Measurements from ENCODE around the gene TGFBR3.

Gene TGFBR3

GRCh38 chr1:91768786-91769725 is 116.9 kb downstream of the TGFBR3 start:
- Histone ChIP-seq H3K27ac (ENCODE audit: extremely low read depth, low read depth, low read length) (no peak overlapping the region), H3K36me3 (ENCODE audit: control insufficient read depth in 2 of 2, insufficient read depth in 1 of 2, low read length in 2 of 2) (no peaks in the 10 kb centered on the region)
- POLR2A ChIA-PET, result no interaction called here

GRCh38 chr1:91768120-91768519 is 117.8 kb downstream of the TGFBR3 start:
- no peaks in the 10 kb centered on the region for H3K4me1 ChIP-seq (ENCODE audit: control insufficient read depth, insufficient read depth, low read length)
- H3K4me3 ChIP-seq (ENCODE audit: low read depth, low read length), result no peak overlapping the region
- H3K36me3 ChIP-seq (ENCODE audit: control insufficient read depth in 2 of 2, insufficient read depth in 1 of 2, low read length in 2 of 2), result no peaks in the 10 kb centered on the region
- no peaks in the 10 kb centered on the region for H3K9me3 ChIP-seq (ENCODE audit: control insufficient read depth, insufficient read depth, low read depth, low read length)
- no peak overlapping the region for H3K27ac ChIP-seq (ENCODE audit: extremely low read depth, low read depth, low read length)
- ChIA-PET POLR2A (no interaction called here), CTCF (no interaction called here)
- TF ChIP-seq HOXA7 (CRISPR knock-in tag; IDR thresholded peaks at IDR 0.05; ENCODE audit: borderline replicate concordance), result no peak

More at GRCh38 chr1:91768786-91769725, 116.9 kb downstream of the TGFBR3 start:
- TF ChIP-seq ZNF157 (tag by site-specific recombination; IDR thresholded peaks at IDR 0.05) (no peak), ZBTB44 (tag by site-specific recombination; IDR thresholded peaks at IDR 0.05) (no peak), ZNF501 (tag by site-specific recombination; IDR thresholded peaks at IDR 0.05) (no peak), AEBP2 (tag by site-specific recombination; IDR thresholded peaks at IDR 0.05; ENCODE audit: borderline replicate concordance) (no peak), TRIM28 (IDR thresholded peaks at IDR 0.05; ENCODE audit: borderline replicate concordance, low read length) (no peak), ZNF571 (tag by site-specific recombination; IDR thresholded peaks at IDR 0.05) (no peak), ZNF175 (tag by site-specific recombination; IDR thresholded peaks at IDR 0.05) (no peak), ZNF133 (tag by site-specific recombination; IDR thresholded peaks at IDR 0.05) (no peak), ZNF558 (tag by site-specific recombination; IDR thresholded peaks at IDR 0.05) (no peak), ZNF514 (tag by site-specific recombination; IDR thresholded peaks at IDR 0.05) (no peak), ZNF560 (tag by site-specific recombination; IDR thresholded peaks at IDR 0.05; ENCODE audit: borderline replicate concordance) (no peak), ZNF114 (tag by site-specific recombination; IDR thresholded peaks at IDR 0.05) (no peak), HOXD13 (CRISPR knock-in tag; IDR thresholded peaks at IDR 0.05; ENCODE audit: borderline replicate concordance) (no peak), ZNF830 (tag by site-specific recombination; IDR thresholded peaks at IDR 0.05; ENCODE audit: low read depth) (no peak)
- no peaks in the 10 kb centered on the region for H3K4me1 ChIP-seq (ENCODE audit: control insufficient read depth, insufficient read depth, low read length)
- no peak overlapping the region for H3K4me3 ChIP-seq (ENCODE audit: low read depth, low read length)
- CTCF ChIA-PET, result no interaction called here
- H3K9me3 ChIP-seq (ENCODE audit: control insufficient read depth, insufficient read depth, low read depth, low read length), result no peaks in the 10 kb centered on the region

- H3K4me1 ChIP-seq (ENCODE audit: control insufficient read depth, insufficient read depth, low read length), result no peaks in the 10 kb centered on the region
- CTCF ChIA-PET, result interaction anchor here (0.6 kb wide), 2 partner anchors 366 to 1296 kb away, joined by 3 to 5 read pairs; no protein-coding TSS in a partner anchor
- POLR2A ChIA-PET, result no interaction called here
- H3K36me3 ChIP-seq (ENCODE audit: control insufficient read depth in 2 of 2, insufficient read depth in 1 of 2, low read length in 2 of 2), result no peaks in the 10 kb centered on the region
- no peaks in the 10 kb centered on the region for H3K9me3 ChIP-seq (ENCODE audit: control insufficient read depth, insufficient read depth, low read depth, low read length)
- no peak overlapping the region for H3K4me3 ChIP-seq (ENCODE audit: low read depth, low read length)
- no peak overlapping the region for H3K27ac ChIP-seq (ENCODE audit: extremely low read depth, low read depth, low read length)
- no peak for TF ChIP-seq ZNF10 (tag by site-specific recombination; IDR thresholded peaks at IDR 0.05)
- TF ChIP-seq ZNF843 (tag by site-specific recombination; IDR thresholded peaks at IDR 0.05), result no peak
- no peak for TF ChIP-seq ZNF629 (tag by site-specific recombination; IDR thresholded peaks at IDR 0.05)
- TF ChIP-seq ZNF155 (tag by site-specific recombination; IDR thresholded peaks at IDR 0.05), result no peak
- TF ChIP-seq ZNF518A (tag by site-specific recombination; conservative IDR thresholded peaks at IDR 0.05; ENCODE audit: low read depth), result no peak
- TF ChIP-seq KLF17 (tag by site-specific recombination; IDR thresholded peaks at IDR 0.05), result no peak
- TF ChIP-seq ZNF157 (tag by site-specific recombination; IDR thresholded peaks at IDR 0.05), result no peak
- TF ChIP-seq ZNF830 (tag by site-specific recombination; IDR thresholded peaks at IDR 0.05; ENCODE audit: low read depth), result no peak
- no peak for TF ChIP-seq GLI4 (tag by site-specific recombination; IDR thresholded peaks at IDR 0.05)
- no peak for TF ChIP-seq PRDM1 (tag by site-specific recombination; IDR thresholded peaks at IDR 0.05)
These were observed 119.1 kb downstream of the TGFBR3 start for GRCh38 chr1:91766883-91767282.
